Jurkat, Clone E6-1 (cell line): ENCODE measurements around the gene HERC4.
A peak's percentile ranks its signal among the peaks of the same experiment; 100 is the strongest.
"Not testable (repeated sequence)": the region's sequence is repeated elsewhere in the genome, so short reads cannot be mapped to it uniquely, and the experiment has no call there.

Source experiments
- DNase-seq: peaks from one replicate; pipeline ENCODE4 v3.0.0-alpha.2; 2011; ENCODE audit warnings: low read depth, low spot score
- H3K4me3 ChIP-seq: 2 replicates; pipeline ENCODE4 v1.5.1; 2011; ENCODE audit warnings: mild to moderate bottlenecking, low read length, control low read depth, moderate library complexity

HERC4 gene

DNA sequence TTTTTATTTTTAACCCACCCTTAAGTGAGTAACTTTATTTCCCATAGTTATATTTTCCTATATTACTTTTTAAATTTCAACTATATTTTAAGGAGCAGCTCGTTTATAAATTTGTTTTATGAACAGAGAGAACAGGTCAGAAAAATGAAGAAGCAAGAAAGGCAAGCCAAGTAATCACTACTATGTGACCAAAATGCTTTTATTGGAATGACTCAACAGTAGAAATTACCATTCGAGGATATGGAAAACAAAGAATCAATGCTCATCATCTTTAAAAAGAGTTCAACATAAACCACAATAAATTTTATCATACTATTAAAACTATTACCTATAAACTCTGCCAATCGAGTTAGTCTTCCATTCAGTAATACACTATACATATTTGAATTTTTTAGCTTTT, 7.6 kb downstream of the HERC4 start:
- DNase-seq: no peak
- H3K4me3 ChIP-seq: no peak overlapping the region

DNA sequence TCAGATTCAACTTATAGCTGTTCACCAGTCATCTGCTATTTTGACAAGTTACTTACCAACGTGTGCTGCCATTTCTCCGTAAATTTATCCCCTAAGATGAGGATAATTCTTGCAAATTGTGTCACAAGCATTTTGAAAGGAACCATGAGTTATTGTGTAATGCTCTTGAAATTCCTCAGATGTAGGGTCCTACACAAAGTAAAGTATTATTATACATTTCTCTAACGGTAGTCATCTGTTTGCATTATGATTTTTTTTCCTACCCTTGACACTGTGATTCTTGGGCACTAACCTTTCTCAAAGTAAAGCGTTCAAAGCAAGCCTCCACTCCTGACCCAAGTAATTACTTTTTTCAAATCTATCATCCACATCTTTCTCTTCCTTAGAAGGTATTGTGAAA, 8.1 kb downstream of the HERC4 start:
- no peak for DNase-seq
- H3K4me3 ChIP-seq: no peak overlapping the region

DNA sequence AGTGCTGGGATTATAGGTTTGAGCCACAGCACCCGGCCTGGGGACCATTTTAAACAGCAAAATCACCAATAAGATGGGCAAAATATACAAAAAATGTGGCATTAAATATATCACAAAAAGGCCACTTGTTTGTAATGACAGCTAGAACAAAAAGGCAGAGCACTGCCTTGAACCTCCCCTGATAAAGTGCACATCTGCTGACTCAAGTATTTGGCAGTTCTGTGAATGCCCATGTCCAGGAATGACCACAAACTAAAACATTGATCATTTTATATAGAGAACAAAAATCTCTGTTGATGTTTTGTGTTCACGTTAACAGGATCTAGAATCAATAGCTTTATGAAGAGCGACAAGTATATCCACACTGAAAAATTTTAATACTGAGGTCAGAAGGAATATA, 21.5 kb downstream of the HERC4 start:
- no peak for DNase-seq
- no peak overlapping the region for H3K4me3 ChIP-seq

DNA sequence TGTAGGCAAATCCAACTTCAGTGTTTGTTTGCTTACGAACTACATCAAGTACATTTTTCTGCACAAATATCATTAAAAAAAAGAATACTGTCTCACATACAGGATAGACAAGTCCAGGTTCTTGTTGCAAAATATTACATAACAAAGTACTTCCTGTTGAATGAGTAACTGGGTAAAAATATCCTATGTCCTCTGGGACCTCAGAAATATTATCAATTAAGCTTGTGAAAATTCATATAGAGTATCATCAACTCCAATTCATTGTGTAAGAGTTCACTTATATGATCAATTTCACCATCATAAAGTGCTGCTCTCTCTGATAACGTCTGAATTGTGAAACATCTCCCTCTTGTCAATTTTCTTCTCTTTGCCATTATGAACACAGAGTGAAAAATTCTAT, 22.6 kb downstream of the HERC4 start:
- no peak for DNase-seq
- no peak overlapping the region for H3K4me3 ChIP-seq

DNA sequence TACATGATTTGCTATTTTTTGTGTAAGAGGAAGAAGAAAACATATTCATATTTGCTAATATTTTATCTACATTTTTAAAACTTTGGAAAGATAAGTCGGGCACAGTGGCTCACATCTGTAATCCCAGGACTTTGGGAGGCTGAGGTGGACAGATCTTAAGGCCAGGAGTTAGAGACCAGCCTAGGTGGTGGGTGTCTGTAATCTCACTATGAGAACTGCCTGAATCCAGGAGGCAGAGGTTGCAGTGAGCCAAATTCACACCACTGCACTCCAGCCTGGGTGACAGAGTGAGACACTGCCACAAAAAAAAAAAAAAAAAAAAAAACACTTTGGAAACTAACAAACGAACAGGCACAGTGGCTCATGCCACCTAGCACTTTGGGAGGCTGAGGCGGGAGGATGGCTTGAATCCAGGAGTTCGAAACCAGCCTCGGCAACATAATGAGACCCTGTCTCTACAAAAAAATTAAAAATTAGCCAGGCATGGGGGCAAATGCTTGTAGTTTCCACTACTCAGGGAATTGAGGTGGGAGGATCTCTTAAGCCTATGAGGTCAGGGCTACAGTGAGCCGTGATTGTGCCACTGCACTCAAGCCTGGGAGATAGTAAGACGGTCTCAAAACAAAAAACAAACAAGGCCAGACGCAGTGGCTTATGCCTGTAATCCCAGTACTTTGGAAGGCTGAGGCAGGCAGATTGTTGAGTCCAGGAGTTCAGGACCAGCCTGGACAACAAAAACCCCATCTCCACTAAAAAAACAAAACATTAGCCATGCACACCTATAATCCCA, 25.6 kb downstream of the HERC4 start:
- H3K4me3 ChIP-seq: no peak overlapping the region
- no peak for DNase-seq

DNA sequence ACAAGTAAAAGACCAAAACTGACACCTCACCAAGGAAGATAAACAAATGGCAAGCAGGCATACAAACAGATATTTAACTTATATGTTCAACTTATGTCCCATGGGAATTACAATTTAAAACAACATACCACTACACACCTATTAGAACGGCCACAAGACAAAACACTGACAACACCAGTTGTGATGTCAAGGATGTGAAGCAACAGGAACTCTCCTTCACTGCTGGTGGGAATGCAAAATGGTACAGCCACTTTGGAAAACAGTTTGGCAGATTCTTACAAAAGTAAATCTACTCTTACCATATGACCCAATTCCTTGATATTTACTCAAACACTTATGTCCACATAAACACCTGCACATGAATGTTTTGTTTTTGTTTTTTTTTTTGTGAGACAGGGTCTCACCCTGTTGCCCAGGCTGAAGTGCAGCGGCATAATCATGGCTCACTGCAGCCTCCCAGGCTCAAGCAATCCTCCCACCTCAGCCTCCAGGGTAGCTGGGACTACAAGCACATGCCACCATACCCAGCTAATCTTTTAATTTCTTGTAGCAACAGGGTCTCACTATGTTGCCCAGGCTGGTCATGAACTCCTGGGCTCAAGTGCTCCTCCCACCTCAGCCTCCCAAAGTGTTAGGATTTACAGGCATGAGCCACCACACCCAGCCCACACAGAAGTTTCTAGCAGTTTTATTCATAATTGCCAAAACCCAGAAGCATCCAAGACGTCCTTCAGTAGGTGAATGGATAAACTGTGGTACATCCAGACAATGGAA, 27.3 kb downstream of the HERC4 start:
- no peak for DNase-seq
- H3K4me3 ChIP-seq: no peak overlapping the region

DNA sequence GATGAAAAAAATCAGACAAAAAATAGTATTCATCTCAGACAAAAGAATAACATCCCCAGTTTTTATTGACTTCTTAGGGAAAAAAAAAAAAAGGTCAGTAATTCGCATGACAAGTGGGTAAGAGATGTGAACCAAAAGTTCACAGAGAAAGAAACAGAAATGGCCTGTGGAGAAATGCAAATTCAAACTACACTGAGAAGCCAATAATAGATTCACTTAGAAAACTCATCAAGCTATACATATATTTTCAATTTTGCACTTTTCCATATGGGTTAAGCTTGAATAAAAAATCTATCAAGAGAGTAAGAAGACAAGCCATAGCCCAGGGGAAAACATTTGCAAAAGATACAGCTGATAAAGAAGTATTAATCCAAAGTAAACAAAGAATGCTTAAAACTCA, 28.0 kb downstream of the HERC4 start:
- DNase-seq: no peak
- no peak overlapping the region for H3K4me3 ChIP-seq

DNA sequence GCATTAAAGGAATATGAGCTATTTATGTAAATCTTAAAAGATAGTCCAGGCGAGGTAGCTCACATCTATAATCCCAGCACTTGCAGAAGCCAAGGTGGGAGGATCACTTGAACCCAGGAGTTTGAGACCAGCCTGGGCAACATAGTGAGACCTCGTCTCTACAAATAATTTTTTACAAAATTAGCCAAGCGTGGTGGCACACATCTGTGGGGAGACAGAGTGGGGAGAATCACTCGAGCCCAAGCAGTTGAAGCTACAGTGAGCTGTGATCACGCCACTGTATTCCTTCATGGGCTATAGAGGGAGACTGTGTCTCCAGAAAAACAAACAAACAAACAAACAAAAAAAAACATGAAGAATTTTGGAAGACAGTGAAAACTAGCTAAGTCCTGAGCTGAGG, 28.4 kb downstream of the HERC4 start:
- no peak for DNase-seq
- no peak overlapping the region for H3K4me3 ChIP-seq

DNA sequence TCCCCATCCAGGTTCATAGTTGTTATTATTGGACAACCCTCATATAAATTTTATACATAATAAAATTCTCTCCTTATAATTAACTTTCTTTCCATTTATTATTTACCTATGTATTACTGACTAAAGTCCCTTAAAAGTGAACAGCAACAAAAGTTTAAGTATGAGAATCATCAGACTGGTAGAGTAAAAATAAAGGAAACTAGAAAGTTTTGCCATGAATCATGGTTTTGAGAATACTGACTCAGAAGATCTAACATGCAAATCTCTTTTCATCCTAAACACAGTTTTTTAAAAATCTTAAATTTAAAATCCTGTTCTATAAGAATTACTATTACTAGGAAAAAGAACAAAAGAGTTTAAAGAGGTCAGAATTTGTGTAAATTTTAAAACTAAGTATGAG, 32.1 kb downstream of the HERC4 start:
- DNase-seq: no peak
- no peak overlapping the region for H3K4me3 ChIP-seq

DNA sequence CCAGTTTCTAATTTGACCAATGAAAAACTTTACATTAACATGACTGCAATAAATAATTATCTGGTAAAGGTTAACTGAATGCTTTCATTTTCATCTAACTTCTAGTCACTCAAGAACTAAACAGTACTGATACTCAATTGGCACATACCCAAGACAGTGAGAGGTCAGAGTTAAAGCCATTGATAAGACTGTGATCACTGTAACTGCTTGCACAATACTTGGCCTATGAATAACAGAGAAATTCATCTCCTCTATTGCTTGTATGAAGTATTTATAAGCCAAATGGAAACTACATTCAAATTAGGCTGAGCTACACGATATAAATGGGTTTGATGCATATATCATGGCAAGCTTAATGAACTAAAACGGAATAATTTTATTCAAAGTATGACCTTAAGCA, 43.0 kb downstream of the HERC4 start:
- no peak overlapping the region for H3K4me3 ChIP-seq
- no peak for DNase-seq

DNA sequence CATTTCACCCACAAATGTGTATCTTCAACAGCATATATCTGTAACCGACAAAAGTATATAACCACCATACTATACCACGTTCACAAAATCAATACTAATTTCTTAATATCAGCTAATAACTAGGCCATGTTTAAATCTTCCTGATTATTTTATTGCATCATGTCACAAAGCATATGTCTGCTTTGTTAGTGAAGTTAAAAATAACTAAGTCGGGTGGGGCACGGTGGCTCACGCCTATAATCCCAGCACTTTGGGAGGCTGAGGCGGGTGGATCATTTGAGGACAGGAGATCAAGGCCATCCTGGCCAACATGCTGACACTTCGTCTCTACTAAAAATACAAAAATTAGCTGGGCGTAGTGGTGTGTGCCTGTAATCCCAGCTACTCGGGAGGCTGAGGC, 47.7 kb downstream of the HERC4 start:
- DNase-seq: no peak
- no peak overlapping the region for H3K4me3 ChIP-seq

DNA sequence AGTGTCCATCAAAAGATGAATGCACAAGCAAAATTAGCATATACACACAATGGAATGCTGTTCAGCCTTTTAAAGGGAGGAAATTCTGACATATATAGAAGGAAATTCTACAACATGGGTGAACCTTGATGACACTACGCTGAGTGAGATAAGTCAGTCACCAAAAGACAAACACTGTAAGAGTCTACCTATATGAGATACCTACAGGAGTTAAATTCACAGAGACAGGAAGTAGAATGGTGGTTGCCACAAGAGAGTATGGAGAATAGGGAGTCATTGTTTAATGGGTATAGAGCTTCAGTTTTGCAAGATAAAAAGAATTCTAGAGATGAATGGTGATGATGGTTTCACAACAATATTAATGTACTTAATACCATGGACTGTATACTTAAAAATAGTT, 51.8 kb downstream of the HERC4 start:
- H3K4me3 ChIP-seq: no peak overlapping the region
- no peak for DNase-seq

DNA sequence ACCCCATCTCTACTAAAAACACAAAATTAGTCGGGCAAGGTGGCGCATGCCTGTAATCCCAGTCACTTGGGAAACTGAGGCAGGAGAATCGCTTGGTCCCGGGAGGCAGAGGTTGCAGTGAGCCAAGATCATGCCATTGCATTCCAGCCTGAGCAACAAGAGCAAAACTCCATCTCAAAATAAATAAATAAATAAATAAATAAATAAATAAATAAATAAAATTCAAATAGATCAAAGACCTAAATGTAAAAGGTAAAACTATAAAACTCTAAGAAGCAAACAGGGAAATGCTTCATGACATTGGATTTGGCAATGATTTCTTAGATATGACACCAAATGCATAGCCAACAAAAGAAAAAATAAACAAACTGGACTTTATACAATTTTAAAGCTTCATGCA, 52.8 kb downstream of the HERC4 start:
- not testable (repeated sequence) for DNase-seq, H3K4me3 ChIP-seq

DNA sequence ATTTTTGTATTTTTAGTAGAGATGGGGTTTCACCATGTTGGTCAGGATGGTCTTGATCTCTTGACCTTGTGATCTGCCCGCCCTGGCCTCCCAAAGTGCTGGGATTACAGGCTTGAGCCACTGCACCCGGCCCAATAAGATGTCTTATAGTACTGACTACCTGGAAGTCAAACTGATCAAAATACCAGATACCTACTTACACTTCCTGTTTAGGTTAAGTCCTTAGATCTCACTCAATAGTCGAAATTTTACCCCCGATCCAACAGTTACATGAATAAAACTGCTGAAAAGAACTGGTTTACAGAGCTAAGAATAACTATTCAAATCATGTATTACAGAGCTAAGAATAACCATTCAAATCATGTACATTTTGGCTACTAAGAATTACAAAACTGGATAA, 58.6 kb downstream of the HERC4 start:
- peak; percentile 10 for DNase-seq
- not testable (repeated sequence) for H3K4me3 ChIP-seq

DNA sequence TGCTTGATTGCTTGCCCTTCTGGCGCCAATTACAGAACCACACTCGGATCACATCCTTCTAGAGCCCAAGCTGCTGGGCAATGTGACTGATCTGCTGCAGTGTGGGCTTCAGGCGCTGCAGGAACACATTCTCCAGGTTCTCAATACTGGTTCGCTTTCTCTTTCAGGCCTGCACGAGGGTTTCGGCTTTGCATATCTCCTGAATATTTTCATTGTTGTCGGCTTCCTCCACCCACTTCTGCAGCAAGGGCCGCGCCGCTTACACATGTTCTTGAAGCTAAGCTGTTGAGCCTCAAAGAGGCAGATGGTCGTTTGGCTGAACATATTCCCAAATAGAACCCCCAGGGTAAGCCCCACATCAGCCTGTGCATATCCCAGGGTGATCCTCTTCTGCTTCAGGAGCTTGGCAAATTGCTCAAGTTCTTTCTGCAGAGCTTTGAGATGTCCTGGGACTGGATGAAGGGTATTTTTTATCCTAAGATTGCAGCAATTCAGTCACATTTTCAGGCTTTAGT, 64.6 kb downstream of the HERC4 start:
- DNase-seq: no peak
- H3K4me3 ChIP-seq: no peak overlapping the region

DNA sequence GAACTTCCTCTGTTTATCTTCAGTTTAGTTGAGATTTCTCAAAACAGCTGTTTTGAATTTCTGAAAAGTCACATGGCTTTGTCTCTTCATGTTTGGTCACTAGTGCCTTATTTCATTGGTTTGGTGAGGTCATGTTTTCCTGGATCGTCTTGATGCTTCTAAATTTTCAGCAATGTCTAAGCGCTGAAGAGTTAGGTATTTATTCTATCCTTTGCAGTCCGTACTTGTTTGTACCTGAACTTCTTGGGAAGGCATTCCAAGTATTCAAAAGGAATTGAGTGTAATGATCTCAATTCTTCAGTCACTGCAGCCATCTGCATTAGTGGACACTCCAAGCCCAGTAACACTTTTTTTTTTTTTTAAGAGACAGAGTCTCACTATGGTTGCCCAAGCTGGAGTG, 67.7 kb downstream of the HERC4 start:
- no peak for DNase-seq
- no peak overlapping the region for H3K4me3 ChIP-seq

DNA sequence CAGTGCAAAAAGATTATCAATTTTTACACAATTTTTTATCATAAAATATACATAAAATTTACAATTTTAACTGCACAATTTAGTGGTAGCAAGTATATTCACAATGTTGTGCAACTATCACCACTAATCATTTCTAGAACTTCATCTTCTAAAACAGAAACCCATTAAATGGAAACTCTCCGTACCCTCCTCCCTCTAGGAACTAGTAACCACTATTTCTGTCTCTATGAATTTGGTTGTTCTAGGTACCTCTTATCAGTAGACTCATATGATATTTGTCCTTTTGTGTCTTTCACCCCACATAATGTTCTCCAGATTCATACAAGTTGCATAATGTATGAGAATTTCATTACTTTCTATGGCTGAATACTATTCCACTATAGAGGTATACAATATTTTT, 73.5 kb downstream of the HERC4 start:
- DNase-seq: no peak

DNA sequence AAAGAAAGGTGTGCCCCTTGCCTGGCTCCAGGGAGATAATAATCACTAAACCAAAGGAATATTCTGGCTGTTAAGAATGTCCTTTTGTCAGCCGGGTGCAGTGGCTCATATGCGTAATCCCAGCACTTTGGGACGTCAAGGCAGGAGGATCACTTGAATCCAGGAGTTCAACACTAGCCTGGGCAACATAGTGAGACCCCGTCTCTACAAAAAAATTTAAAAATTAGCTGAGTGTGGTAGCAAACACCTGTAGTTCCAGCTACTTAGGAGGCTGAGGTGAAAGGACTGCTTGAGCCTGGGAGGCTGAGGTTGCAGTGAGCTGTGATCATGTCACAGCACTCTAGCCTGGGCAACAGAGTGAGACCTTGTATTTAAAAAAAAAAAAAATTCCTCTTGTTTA, 74.1 kb downstream of the HERC4 start:
- H3K4me3 ChIP-seq: no peak overlapping the region
- no peak for DNase-seq

More for the DNA sequence above, 73.5 kb downstream of the HERC4 start:
- H3K4me3 ChIP-seq: no peak overlapping the region

DNA sequence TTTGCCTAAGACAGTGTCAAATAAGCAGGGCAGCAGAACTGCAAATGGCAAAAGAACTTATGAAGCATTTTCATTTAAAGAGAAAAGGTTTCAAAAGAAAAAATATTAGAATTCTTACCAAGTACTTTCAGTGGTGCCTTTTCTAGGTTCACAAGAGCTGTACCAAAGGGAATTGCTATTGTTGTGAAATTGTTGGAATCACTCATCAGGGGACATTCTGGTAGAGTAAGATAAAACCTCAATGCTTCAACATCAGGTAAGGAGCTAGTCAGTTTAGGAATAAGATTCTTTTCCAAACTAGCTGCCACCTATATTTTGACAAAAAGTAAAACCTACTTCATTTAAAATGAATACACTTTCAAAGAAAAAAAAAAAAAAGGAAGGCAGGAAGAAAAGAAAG, 85.0 kb downstream of the HERC4 start:
- no peak overlapping the region for H3K4me3 ChIP-seq
- no peak for DNase-seq

DNA sequence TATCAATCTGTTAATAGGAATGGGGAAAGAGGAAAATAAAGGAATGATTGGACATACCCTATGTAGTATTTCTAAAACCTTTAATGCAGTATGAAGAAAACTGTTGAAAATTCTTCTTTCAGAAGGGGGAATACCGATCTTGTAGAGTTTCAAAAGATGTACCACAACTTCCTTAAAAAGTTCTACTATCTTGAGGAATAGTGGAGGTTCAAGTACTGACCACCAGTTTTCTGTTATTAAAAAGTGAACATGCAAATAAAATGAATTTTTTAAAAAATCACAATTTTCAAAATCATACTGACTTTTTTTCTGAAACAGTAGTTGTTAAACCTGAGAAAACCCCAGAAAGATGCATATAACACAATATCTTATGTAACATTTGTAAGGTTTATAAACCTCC, 86.5 kb downstream of the HERC4 start:
- no peak overlapping the region for H3K4me3 ChIP-seq
- DNase-seq: no peak

DNA sequence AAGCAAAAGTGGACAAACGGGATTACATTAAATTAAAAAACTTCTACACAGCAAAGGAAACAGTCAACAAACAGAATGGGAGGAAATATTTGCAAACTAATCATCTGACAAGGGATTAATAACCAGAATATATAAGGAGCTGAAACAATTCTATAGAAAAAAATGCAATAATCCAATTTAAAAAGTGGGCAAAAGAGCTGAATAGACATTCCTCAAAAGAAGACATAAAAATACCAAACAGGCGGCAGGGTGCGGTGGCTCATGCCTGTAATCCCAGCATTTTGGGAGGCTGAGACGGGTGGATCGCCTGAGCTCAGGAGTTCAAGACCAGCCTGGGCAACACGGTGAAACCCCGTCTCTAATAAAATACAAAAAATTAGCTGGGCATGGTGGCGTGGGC, 92.5 kb downstream of the HERC4 start:
- DNase-seq: not testable (repeated sequence)

More for the DNA sequence above, 92.5 kb downstream of the HERC4 start:
- H3K4me3 ChIP-seq: not testable (repeated sequence)
